ENCODE results near the gene METTL25B. TPM values are rescaled to one million over a fixed set of nuclear protein-coding genes. Genes with fewer than 3 reads are reported as not detected.

The METTL25B gene
- total and polyA plus RNA-seq, 2 of the 13 experiments (the other 11 are each of a cell fraction or from before 2014, with no cell fraction given) = 11.9 to 24.0 TPM

- TF ChIP-seq ZNF629 (CRISPR knock-in tag; conservative IDR thresholded peaks at IDR 0.05) (peak; percentile 95), RXRA (CRISPR knock-in tag; IDR thresholded peaks at IDR 0.05) (no peak), ZMYM3 (CRISPR knock-in tag; IDR thresholded peaks at IDR 0.05) (peak; percentile 80), ARID3A (IDR thresholded peaks at IDR 0.05; ENCODE audit: low read depth, low read length) (0 out of 2 replicates have a peak, but pooled peaks have one; percentile 26), TEAD3 (CRISPR knock-in tag; optimal IDR thresholded peaks at IDR 0.05; ENCODE audit: borderline replicate concordance) (no peak), ZNF224 (CRISPR knock-in tag; IDR thresholded peaks at IDR 0.05) (no peak), CHD4 (IDR thresholded peaks at IDR 0.05; ENCODE audit: borderline replicate concordance, low read length) (no peak), KDM2A (CRISPR knock-in tag; IDR thresholded peaks at IDR 0.05; ENCODE audit: borderline replicate concordance, low read depth) (no peak), FOXA3 (CRISPR knock-in tag; IDR thresholded peaks at IDR 0.05) (peak; percentile 49), MAX (IDR thresholded peaks at IDR 0.05) (no peak), KDM5A (IDR thresholded peaks at IDR 0.05; ENCODE audit: borderline replicate concordance, low read length) (no peak), SAP130 (CRISPR knock-in tag; IDR thresholded peaks at IDR 0.05; ENCODE audit: low read depth) (peak; percentile 35; the same call in 1 of the 2 replicates), BATF2 (CRISPR knock-in tag; IDR thresholded peaks at IDR 0.05) (no peak), ZNF589 (CRISPR knock-in tag; conservative IDR thresholded peaks at IDR 0.05) (no peak), ZSCAN21 (CRISPR knock-in tag; IDR thresholded peaks at IDR 0.05; ENCODE audit: borderline replicate concordance) (no peak), KDM6A (CRISPR knock-in tag; IDR thresholded peaks at IDR 0.05; ENCODE audit: low read depth) (no peak), TERF1 (CRISPR knock-in tag; IDR thresholded peaks at IDR 0.05) (no peak), CEBPB (IDR thresholded peaks at IDR 0.05; ENCODE audit: borderline replicate concordance, low read depth, low read length) (peak; percentile 87)
These were observed 24.7 kb downstream of the METTL25B start (continued) for GRCh38 chr1:156752843-156753482.

Data from HepG2 (cell line).